Omental fat pad (tissue), 4 donors: Measurements from ENCODE around the gene TEDC1. TPM values are rescaled to one million over a fixed set of nuclear protein-coding genes. Genes with fewer than 3 reads are reported as not detected.
"Not testable (repeated sequence)": the region's sequence is repeated elsewhere in the genome, so short reads cannot be mapped to it uniquely, and the experiment has no call there.

Source experiments
- ATAC-seq: fragments of 150-250 bp; one replicate; pipeline ENCODE4 v1.9.1; 2016; ENCODE audit warnings: mild to moderate bottlenecking, moderate library complexity; ENCODE audit not compliant: low FRiP score
- DNase-seq: peaks from one replicate; pipeline ENCODE4 v3.0.0-alpha.2; 2019; ENCODE audit warnings: low spot score
- CTCF ChIP-seq, 3 donors: fragments of 450-650 bp; IDR thresholded peaks; one replicate each; pipeline ENCODE4 v1.5.1; 2016 to 2017; ENCODE audit warnings: antibody characterized with exemption in 3 of 3, mild to moderate bottlenecking in 3 of 3, moderate library complexity in 2 of 3
- total RNA-seq, 4 donors: library from RNA; depleted of rRNA; stranded (reverse); fragments of >200 nt; gene quantifications; one replicate each; pipeline ENCODE4 v1.1.0, GENCODE V29; 2016

Gene TEDC1
- total RNA-seq, 4 donors from 2014 or later: 2.8 to 18.9 (median 7.4) TPM

GRCh38 chr14:105537580-105538474 is 46.8 kb downstream of the TEDC1 start:
- DNase-seq: peak; percentile 55
- TF ChIP-seq CTCF (IDR thresholded peaks at IDR 0.05): peak in 2 of 3 donors; percentile 81 to 83
- ATAC-seq: peak; percentile 25

- no peak for ATAC-seq
- no peak for TF ChIP-seq CTCF (IDR thresholded peaks at IDR 0.05)
- DNase-seq: no peak
Observed at GRCh38 chr14:105538481-105539049, 47.5 kb downstream of the TEDC1 start.

GRCh38 chr14:105540811-105541210 is 49.8 kb downstream of the TEDC1 start:
- DNase-seq: no peak
- ATAC-seq: no peak
- no peak for TF ChIP-seq CTCF (IDR thresholded peaks at IDR 0.05)

GRCh38 chr14:105541218-105541875 is 50.3 kb downstream of the TEDC1 start:
- DNase-seq (no peak), ATAC-seq (no peak)
- TF ChIP-seq CTCF (IDR thresholded peaks at IDR 0.05): no peak

GRCh38 chr14:105545676-105546075 is 54.6 kb downstream of the TEDC1 start:
- not testable (repeated sequence) for DNase-seq, ATAC-seq

GRCh38 chr14:105546410-105546809 is 55.4 kb downstream of the TEDC1 start:
- not testable (repeated sequence) for ATAC-seq, DNase-seq

- not testable (repeated sequence) for DNase-seq, ATAC-seq
Observed at GRCh38 chr14:105547072-105547471, 56.0 kb downstream of the TEDC1 start.

GRCh38 chr14:105547741-105548169 is 56.7 kb downstream of the TEDC1 start:
- no peak for ATAC-seq
- TF ChIP-seq CTCF (IDR thresholded peaks at IDR 0.05): no peak
- DNase-seq: no peak

Other genes with a start within 250 kb of the TEDC1 start
- 10 to 100 TPM; 63.9 to 95.4 (median 67.9) TPM for gene BTBD6, start 242.7 kb upstream of the TEDC1 start, total RNA-seq
- gene BRF1, start 190.2 kb upstream of the TEDC1 start, total RNA-seq: 10 to 100 TPM; 22.8 to 46.5 (median 30.7) TPM
- gene PACS2, start 176.5 kb upstream of the TEDC1 start, total RNA-seq: 10 to 100 TPM; 47.5 to 78.5 (median 68.9) TPM
- gene TEX22, start 92.7 kb upstream of the TEDC1 start, total RNA-seq: under 1 TPM in 2 of 4 donors, not detected in 2; 0.24 to 0.47 TPM
- gene MTA1, start 71.4 kb upstream of the TEDC1 start, total RNA-seq: 10 to 100 TPM; 35.4 to 72.5 (median 59.7) TPM
- gene CRIP2, start 16.4 kb upstream of the TEDC1 start, total RNA-seq: 100 to 1,000 TPM in 2 of 4 donors, 10 to 100 TPM in 2; 63.4 to 177 (median 122) TPM
- 10 to 100 TPM; 18.5 to 88.6 (median 43.9) TPM for gene CRIP1, start 4.4 kb upstream of the TEDC1 start, total RNA-seq
- gene TMEM121, start 35.3 kb downstream of the TEDC1 start, total RNA-seq: 1 to 10 TPM; 3.5 to 5.6 (median 4.1) TPM